PC-3 (cell line): ENCODE results near the gene SYT14. TPM values are rescaled to one million over a fixed set of nuclear protein-coding genes. Genes with fewer than 3 reads are reported as not detected.
"Not testable (repeated sequence)": the region's sequence is repeated elsewhere in the genome, so short reads cannot be mapped to it uniquely, and the experiment has no call there.

Experiments
- ATAC-seq: fragments of 200-7000 bp; cut with Tn5 transposase; 2 replicates; pipeline ENCODE4 v1.9.1; 2020; ENCODE audit warnings: mild to moderate bottlenecking, moderate library complexity
- BruUV-seq: library from RNA; stranded (reverse); fragments of 400-500 nt; replicated peaks from 2 replicates; lab custom pipeline; 2021; lab: Mats Ljungman, UMichigan
- CTCF ChIA-PET: fragments of 300-600 bp; sonication (Branson Sonifier 250); formaldehyde crosslinking; loops from one replicate; lab custom pipeline; 2022; ENCODE audit warnings: antibody characterized with exemption; lab: Charles Lee
- POLR2A ChIA-PET: fragments of 300-600 bp; sonication (Branson Sonifier 250); formaldehyde crosslinking; loops from one replicate; lab custom pipeline; 2022; ENCODE audit warnings: antibody characterized with exemption; ENCODE audit not compliant: unreplicated experiment; lab: Charles Lee
- DNase-seq: peaks from one replicate; pipeline ENCODE4 v3.0.0-alpha.2; 2015
- H2AFZ ChIP-seq: fragments of 300-600 bp; sonication (generic); 2 replicates; pipeline ENCODE4 v1.6.0; 2016; ENCODE audit warnings: antibody characterized with exemption, low read length
- H3F3A ChIP-seq: fragments of 300-600 bp; sonication (generic); one replicate; pipeline ENCODE4 v1.6.0; 2017; ENCODE audit warnings: antibody characterized with exemption, low read length, control low read depth, mild to moderate bottlenecking; ENCODE audit not compliant: unreplicated experiment
- H3K27ac ChIP-seq: fragments of 300-600 bp; sonication (generic); 2 replicates; pipeline ENCODE4 v1.5.1; 2016; ENCODE audit warnings: mild to moderate bottlenecking, low read length
- H3K27me3 ChIP-seq: fragments of 300-600 bp; sonication (generic); 2 replicates; pipeline ENCODE4 v1.6.1; 2016; ENCODE audit warnings: low read length, mixed read lengths
- H3K36me3 ChIP-seq: fragments of 300-600 bp; sonication (generic); 2 replicates; pipeline ENCODE4 v1.6.1; 2016; ENCODE audit warnings: low read depth, mixed run types, low read length, mixed read lengths
- H3K4me1 ChIP-seq: fragments of 300-600 bp; sonication (generic); 2 replicates; pipeline ENCODE4 v1.5.1; 2016; ENCODE audit warnings: low read length; ENCODE audit not compliant: insufficient read depth
- H3K4me2 ChIP-seq: fragments of 300-600 bp; sonication (generic); 2 replicates; pipeline ENCODE4 v1.6.0; 2016; ENCODE audit warnings: low read length
- H3K4me3 ChIP-seq: fragments of 300-600 bp; sonication (generic); 2 replicates; pipeline ENCODE4 v1.5.1; 2016; ENCODE audit warnings: mild to moderate bottlenecking, low read length, mixed read lengths
- H3K79me2 ChIP-seq: fragments of 300-600 bp; sonication (generic); 2 replicates; pipeline ENCODE4 v1.6.1; 2017; ENCODE audit warnings: low read length, mixed read lengths
- H3K9ac ChIP-seq: fragments of 300-600 bp; sonication (generic); 2 replicates; pipeline ENCODE4 v1.6.0; 2016; ENCODE audit warnings: mild to moderate bottlenecking, low read length
- H3K9me2 ChIP-seq: fragments of 300-600 bp; sonication (generic); replicated peaks from 2 replicates; pipeline ENCODE4 v1.6.1; 2016; ENCODE audit warnings: mixed run types, low read length, mixed read lengths
- H3K9me3 ChIP-seq: fragments of 300-600 bp; sonication (generic); 2 replicates; pipeline ENCODE4 v1.6.1; 2016; ENCODE audit warnings: low read length, mixed read lengths
- H4K20me1 ChIP-seq: fragments of 300-600 bp; sonication (generic); 2 replicates; pipeline ENCODE4 v1.6.1; 2016; ENCODE audit warnings: low read length, mixed read lengths
- CTCF ChIP-seq: fragments of 300-600 bp; sonication (generic); conservative IDR thresholded peaks from 2 replicates; pipeline ENCODE4 v1.5.1; 2017; ENCODE audit warnings: antibody characterized with exemption, low read depth, mild to moderate bottlenecking, low read length
- EZH2 ChIP-seq: fragments of 300-600 bp; sonication (generic); IDR thresholded peaks from one replicate; pipeline ENCODE4 v1.6.1; 2017; ENCODE audit warnings: antibody characterized with exemption, mild to moderate bottlenecking, low read length; ENCODE audit not compliant: unreplicated experiment
- EZH2phosphoT487 ChIP-seq: fragments of 300-600 bp; sonication (generic); IDR thresholded peaks from 2 replicates; pipeline ENCODE4 v1.6.1; 2018; ENCODE audit warnings: mild to moderate bottlenecking, antibody characterized with exemption, low read length, borderline replicate concordance
- intact Hi-C: fragments of 100-400 bp; cut with micrococcal nuclease; formaldehyde crosslinking; loops from 2 replicates; pipeline ENCODE4 v1.9.0; 2023
- total RNA-seq: library from RNA; depleted of rRNA; stranded (reverse); fragments of >200 nt; gene quantifications from 2 replicates; pipeline ENCODE4 v1.2.3, GENCODE V29; 2014

SYT14 gene
- total RNA-seq, 1 experiment from 2014 or later, result 5.2 TPM

GRCh38 chr1:209896346-209896745, 41.7 kb upstream of the SYT14 start:
- H3F3A ChIP-seq, result peaks cover 7% of the 10 kb centered on the region
- H3K4me1 ChIP-seq, result peaks cover 54% of the 10 kb centered on the region
- H3K27ac ChIP-seq, result peak overlapping the region; percentile 97
- intact Hi-C loops, result no loop called here
- H3K9ac ChIP-seq, result peak overlapping the region; percentile 89
- H3K9me2 ChIP-seq, result no peaks in the 10 kb centered on the region
- H3K79me2 ChIP-seq, result no peaks in the 10 kb centered on the region
- DNase-seq (peak; percentile 89), ATAC-seq (peak; percentile 36)
- H4K20me1 ChIP-seq, result no peaks in the 10 kb centered on the region
- ChIA-PET CTCF (interaction anchor here (0.6 to 1.4 kb wide), 3 partner anchors 16 to 93 kb away, joined by 3 to 7 read pairs (median 3); no protein-coding TSS in a partner anchor), POLR2A (interaction anchor here (0.6 to 0.7 kb wide), 2 partner anchors 36 to 69 kb away, joined by 3 to 7 read pairs; no protein-coding TSS in a partner anchor)
- BruUV-seq, result no TSS peak
- peak overlapping the region; percentile 68 for H3K4me2 ChIP-seq
- H3K9me3 ChIP-seq, result no peaks in the 10 kb centered on the region
- H3K36me3 ChIP-seq, result no peaks in the 10 kb centered on the region
- H3K4me3 ChIP-seq, result peak overlapping the region; percentile 25; the same call in 1 of the 2 replicates
- TF ChIP-seq CTCF, result no peak
- no peak for TF ChIP-seq EZH2
- no peak for TF ChIP-seq EZH2phosphoT487
- H2AFZ ChIP-seq, result no peak overlapping the region
- no peaks in the 10 kb centered on the region for H3K27me3 ChIP-seq

DNA sequence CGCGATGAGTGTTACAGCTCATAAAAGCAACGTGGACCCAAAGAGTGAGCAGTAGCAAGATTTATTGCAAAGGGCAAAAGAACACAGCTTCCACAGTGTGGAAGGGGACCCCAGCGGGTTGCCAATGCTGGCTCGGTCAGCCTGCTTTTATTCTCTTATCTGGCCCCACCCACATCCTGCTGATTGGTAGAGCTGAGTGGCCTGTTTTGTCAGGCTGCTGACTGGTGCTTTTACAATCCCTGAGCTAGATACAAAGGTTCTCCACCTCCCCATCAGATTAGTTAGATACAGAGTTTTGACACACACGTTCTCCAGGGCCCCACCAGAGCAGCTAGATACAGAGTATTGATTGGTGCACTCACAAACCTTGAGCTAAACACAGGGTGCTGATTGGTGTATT, 39.7 kb upstream of the SYT14 start:
- H2AFZ ChIP-seq, ATAC-seq, H3K9me3 ChIP-seq, H3K27me3 ChIP-seq, H3K9ac ChIP-seq, H3K79me2 ChIP-seq, POLR2A ChIA-PET, BruUV-seq, CTCF ChIA-PET, H3F3A ChIP-seq, H3K27ac ChIP-seq, H3K9me2 ChIP-seq, intact Hi-C loops, H3K4me2 ChIP-seq, H3K36me3 ChIP-seq, H3K4me3 ChIP-seq, H4K20me1 ChIP-seq: not testable (repeated sequence)
- peak; percentile 1 for DNase-seq
- peaks cover 59% of the 10 kb centered on the region for H3K4me1 ChIP-seq

GRCh38 chr1:209898851-209899250, 39.2 kb upstream of the SYT14 start:
- intact Hi-C loops, result not testable (repeated sequence)

DNA sequence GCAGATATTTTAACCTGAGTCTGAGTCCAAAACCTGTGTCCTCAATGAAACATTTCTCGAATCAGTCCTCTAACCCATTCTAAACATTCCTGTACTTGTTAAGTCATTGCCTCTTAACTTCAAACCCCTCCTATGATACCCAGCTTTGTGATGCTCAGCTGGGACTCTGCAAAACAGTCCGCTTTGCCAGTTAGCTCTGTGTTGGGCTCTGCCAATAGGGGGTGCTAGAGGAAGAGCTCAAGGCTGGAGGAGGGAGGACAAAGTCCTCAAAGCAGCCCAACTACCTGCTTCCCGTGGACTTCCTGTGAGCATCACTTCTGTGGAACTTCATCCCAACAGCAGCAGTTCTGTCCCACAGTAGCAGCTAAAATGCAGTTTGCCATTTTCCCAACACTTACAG, 38.1 kb upstream of the SYT14 start:
- Histone ChIP-seq H4K20me1 (no peaks in the 10 kb centered on the region), H3K27me3 (no peaks in the 10 kb centered on the region), H3K27ac (peak overlapping the region; percentile 85), H3K79me2 (no peaks in the 10 kb centered on the region), H3F3A (peaks cover 7% of the 10 kb centered on the region), H3K9me3 (no peaks in the 10 kb centered on the region), H3K9ac (peak overlapping the region; percentile 50), H3K4me1 (peaks cover 53% of the 10 kb centered on the region), H3K9me2 (no peaks in the 10 kb centered on the region), H3K36me3 (no peaks in the 10 kb centered on the region), H3K4me3 (no peak overlapping the region), H2AFZ (no peak overlapping the region), H3K4me2 (peak overlapping the region; percentile 50; the same call in 1 of the 2 replicates)
- intact Hi-C loops, result no loop called here
- ATAC-seq (no peak), DNase-seq (peak; percentile 59)
- BruUV-seq, result no TSS peak
- POLR2A ChIA-PET, result no interaction called here
- CTCF ChIA-PET, result interaction anchor here (0.6 to 0.7 kb wide), 2 partner anchors 27 to 371 kb away, joined by 3 to 6 read pairs; no protein-coding TSS in a partner anchor
- TF ChIP-seq CTCF (peak; percentile 79), EZH2phosphoT487 (no peak)

More at GRCh38 chr1:209898851-209899250, 39.2 kb upstream of the SYT14 start:
- H3K36me3 ChIP-seq, H3K4me3 ChIP-seq, H4K20me1 ChIP-seq, H3F3A ChIP-seq, H3K27me3 ChIP-seq, BruUV-seq, H3K27ac ChIP-seq, DNase-seq, POLR2A ChIA-PET, H3K9me2 ChIP-seq, ATAC-seq, H2AFZ ChIP-seq, H3K79me2 ChIP-seq, H3K9me3 ChIP-seq, H3K9ac ChIP-seq, CTCF ChIA-PET, H3K4me2 ChIP-seq: not testable (repeated sequence)
- peaks cover 59% of the 10 kb centered on the region for H3K4me1 ChIP-seq
